ENCODE measurements around the gene NKX2-1. TPM values are rescaled to one million over a fixed set of nuclear protein-coding genes. Genes with fewer than 3 reads are reported as not detected.
A peak's percentile ranks its signal among the peaks of the same experiment; 100 is the strongest.

NKX2-1 gene
- total RNA-seq, 1 donor from 2014 or later = not detected

GRCh38 chr14:36509069-36509917, 10.7 kb downstream of the NKX2-1 start:
- no peak for DNase-seq (ENCODE audit: low read depth)
- no peak overlapping the region for H3K4me3 ChIP-seq (ENCODE audit: low read depth, low read length)
- TF ChIP-seq CTCF (conservative IDR thresholded peaks at IDR 0.05; ENCODE audit: low read depth, low read length) = no peak

- no peak for DNase-seq (ENCODE audit: low read depth)
- H3K4me3 ChIP-seq (ENCODE audit: low read depth, low read length) = no peak overlapping the region
- no peak for TF ChIP-seq CTCF (conservative IDR thresholded peaks at IDR 0.05; ENCODE audit: low read depth, low read length)
Measured at GRCh38 chr14:36508418-36509068, 11.5 kb downstream of the NKX2-1 start.

GRCh38 chr14:36507847-36508417, 12.1 kb downstream of the NKX2-1 start:
- no peak for TF ChIP-seq CTCF (conservative IDR thresholded peaks at IDR 0.05; ENCODE audit: low read depth, low read length)
- H3K4me3 ChIP-seq (ENCODE audit: low read depth, low read length) = no peak overlapping the region
- DNase-seq (ENCODE audit: low read depth) = no peak

- no peak for TF ChIP-seq CTCF (conservative IDR thresholded peaks at IDR 0.05; ENCODE audit: low read depth, low read length)
- no peak overlapping the region for H3K4me3 ChIP-seq (ENCODE audit: low read depth, low read length)
- no peak for DNase-seq (ENCODE audit: low read depth)
Measured at GRCh38 chr14:36506732-36507614, 13.1 kb downstream of the NKX2-1 start.

GRCh38 chr14:36505892-36506731, 13.9 kb downstream of the NKX2-1 start:
- no peak for DNase-seq (ENCODE audit: low read depth)
- no peak overlapping the region for H3K4me3 ChIP-seq (ENCODE audit: low read depth, low read length)
- peak; percentile 13 for TF ChIP-seq CTCF (conservative IDR thresholded peaks at IDR 0.05; ENCODE audit: low read depth, low read length)

Measured in epithelial cell of proximal tubule (primary cell).